NCI-H1105 treated with DMSO at 0.1 percent for 48 hours (cell line): ENCODE results near the gene CEP95.

Experiments used
- DNase-seq: peaks from one replicate; lab custom pipeline; 2025; lab: John Stamatoyannopoulos, UW

CEP95 gene

GRCh38 chr17:64515829-64516228 lies 9.1 kb downstream of the CEP95 start:
- DNase-seq: no peak

GRCh38 chr17:64519601-64520000 lies 12.8 kb downstream of the CEP95 start:
- no peak for DNase-seq

GRCh38 chr17:64520359-64520758 lies 13.6 kb downstream of the CEP95 start:
- no peak for DNase-seq

- no peak for DNase-seq
Measured at GRCh38 chr17:64527914-64528313, 21.1 kb downstream of the CEP95 start.

GRCh38 chr17:64529221-64529620 lies 22.4 kb downstream of the CEP95 start:
- no peak for DNase-seq

GRCh38 chr17:64531955-64532371 lies 25.2 kb downstream of the CEP95 start:
- no peak for DNase-seq

GRCh38 chr17:64532409-64532808 lies 25.6 kb downstream of the CEP95 start:
- no peak for DNase-seq

- no peak for DNase-seq
Measured at GRCh38 chr17:64533784-64534183, 27.0 kb downstream of the CEP95 start.

GRCh38 chr17:64534187-64534586 lies 27.4 kb downstream of the CEP95 start:
- no peak for DNase-seq

- no peak for DNase-seq
Measured at GRCh38 chr17:64535357-64535756, 28.6 kb downstream of the CEP95 start.

- no peak for DNase-seq
Measured at GRCh38 chr17:64536913-64537312, 30.1 kb downstream of the CEP95 start.

GRCh38 chr17:64537488-64537887 lies 30.7 kb downstream of the CEP95 start:
- no peak for DNase-seq

- DNase-seq: no peak
Measured at GRCh38 chr17:64538508-64539130, 31.8 kb downstream of the CEP95 start.

- no peak for DNase-seq
Measured at GRCh38 chr17:64540118-64540776, 33.5 kb downstream of the CEP95 start.

- no peak for DNase-seq
Measured at GRCh38 chr17:64544742-64545141, 38.0 kb downstream of the CEP95 start.

GRCh38 chr17:64546716-64547115 lies 39.9 kb downstream of the CEP95 start:
- DNase-seq: no peak

GRCh38 chr17:64547319-64547718 lies 40.5 kb downstream of the CEP95 start:
- DNase-seq: no peak

GRCh38 chr17:64551461-64551860 lies 44.7 kb downstream of the CEP95 start:
- no peak for DNase-seq

- no peak for DNase-seq
Measured at GRCh38 chr17:64554028-64554637, 47.4 kb downstream of the CEP95 start.

GRCh38 chr17:64555281-64555680 lies 48.5 kb downstream of the CEP95 start:
- DNase-seq: no peak

- no peak for DNase-seq
Measured at GRCh38 chr17:64564098-64564497, 57.3 kb downstream of the CEP95 start.

- DNase-seq: no peak
Measured at GRCh38 chr17:64565563-64565962, 58.8 kb downstream of the CEP95 start.

GRCh38 chr17:64571746-64572145 lies 65.0 kb downstream of the CEP95 start:
- DNase-seq: no peak
